Endothelial cell of umbilical vein (primary cell): ENCODE results near the gene KLHL25. TPM values are rescaled to one million over a fixed set of nuclear protein-coding genes. Genes with fewer than 3 reads are reported as not detected.

Experiments used
- BruUV-seq: library from RNA; stranded (reverse); fragments of 400-500 nt; replicated peaks from 2 replicates; lab custom pipeline; 2021; lab: Mats Ljungman, UMichigan
- CTCF ChIA-PET: fragments of 300-600, 350-600 bp; sonication (Branson Sonifier 250); formaldehyde crosslinking; loops from one replicate; lab custom pipeline; 2021; ENCODE audit warnings: antibody characterized with exemption, inconsistent platforms; lab: Charles Lee
- POLR2A ChIA-PET: fragments of 300-600, 350-600 bp; sonication (Branson Sonifier 250); formaldehyde crosslinking; loops from one replicate; lab custom pipeline; 2021; ENCODE audit warnings: antibody characterized with exemption, inconsistent platforms; lab: Charles Lee
- DNase-seq: peaks from one replicate; pipeline ENCODE4 v3.0.0-alpha.2; 2011; ENCODE audit warnings: low read depth, low spot score
- FAIRE-seq: peaks from 2 replicates; lab custom pipeline; 2011; peaks lifted over from hg19 to GRCh38; lab: Jason Lieb, UNC
- H2AFZ ChIP-seq: 2 replicates; pipeline ENCODE4 v1.6.0; 2012; ENCODE audit warnings: low read depth, low read length, control low read depth, inconsistent platforms
- H3K27ac ChIP-seq: 2 replicates; pipeline ENCODE4 v1.5.1; 2011; ENCODE audit warnings: low read depth, mild to moderate bottlenecking, control low read depth, low read length, moderate library complexity; ENCODE audit not compliant: insufficient read depth
- H3K27me3 ChIP-seq, 2 experiments: 2 replicates each; pipeline versions ENCODE4 v1.6.0 to v1.6.1; 2011; ENCODE audit warnings: low read length in 2 of 2, mixed read lengths in 1 of 2; ENCODE audit not compliant: control insufficient read depth in 2 of 2, insufficient read depth in 2 of 2
- H3K36me3 ChIP-seq, 2 experiments: 2 replicates in 1 of 2; 3 replicates in 1 of 2; pipeline ENCODE4 v1.5.1; 2011; ENCODE audit warnings: low read length in 2 of 2, mild to moderate bottlenecking in 1 of 2, moderate library complexity in 1 of 2; ENCODE audit not compliant: control insufficient read depth in 2 of 2, insufficient read depth in 2 of 2; ENCODE audit errors: extremely low read depth in 1 of 2
- H3K4me1 ChIP-seq: 3 replicates; pipeline ENCODE4 v1.5.1; 2011; ENCODE audit warnings: mild to moderate bottlenecking, low read length; ENCODE audit not compliant: control insufficient read depth, insufficient read depth; ENCODE audit errors: extremely low read depth
- H3K4me2 ChIP-seq: 2 replicates; pipeline ENCODE4 v1.6.1; 2011; ENCODE audit warnings: low read length, control low read depth, mixed read lengths; ENCODE audit not compliant: insufficient read depth
- H3K4me3 ChIP-seq, 3 experiments: fragments of 200-600 bp in 1 of 3; sonication (generic), shearing (Covaris generic) in 1 of 3; replicated peaks in 1 of 3; 2 replicates each; pipeline ENCODE4 v1.5.1; 2011 to 2016; ENCODE audit warnings: control low read depth in 3 of 3, low read length in 3 of 3, mild to moderate bottlenecking in 2 of 3, inconsistent platforms in 1 of 3, low read depth in 1 of 3, moderate library complexity in 1 of 3; ENCODE audit not compliant: insufficient read depth in 1 of 3
- H3K79me2 ChIP-seq: 2 replicates; pipeline ENCODE4 v1.6.0; 2012; ENCODE audit warnings: low read length, inconsistent platforms; ENCODE audit not compliant: control insufficient read depth, insufficient read depth
- H3K9ac ChIP-seq: replicated peaks from 2 replicates; pipeline ENCODE3; 2011; ENCODE audit warnings: low read length, control low read depth; ENCODE audit not compliant: insufficient read depth; ENCODE audit errors: extremely low read depth
- H3K9me1 ChIP-seq: replicated peaks from 3 replicates; pipeline ENCODE4 v1.6.0; 2011; ENCODE audit warnings: mild to moderate bottlenecking, low read length; ENCODE audit not compliant: control insufficient read depth, insufficient read depth; ENCODE audit errors: extremely low read depth
- H3K9me3 ChIP-seq: replicated peaks from 2 replicates; pipeline ENCODE4 v1.5.1; 2012; ENCODE audit warnings: low read length, inconsistent platforms; ENCODE audit not compliant: control insufficient read depth, insufficient read depth
- H4K20me1 ChIP-seq: replicated peaks from 2 replicates; pipeline ENCODE3; 2011; ENCODE audit warnings: mild to moderate bottlenecking, low read length; ENCODE audit not compliant: control insufficient read depth, insufficient read depth; ENCODE audit errors: extremely low read depth
- EZH2 ChIP-seq: IDR thresholded peaks from 2 replicates; pipeline ENCODE4 v1.6.1; 2012; ENCODE audit warnings: borderline replicate concordance, low read depth, mild to moderate bottlenecking, moderate library complexity, low read length, inconsistent platforms; ENCODE audit not compliant: severe bottlenecking
- FOS ChIP-seq: IDR thresholded peaks from 2 replicates; pipeline ENCODE4 v1.6.1; 2011; ENCODE audit warnings: mild to moderate bottlenecking, low read length, moderate library complexity, borderline replicate concordance; ENCODE audit not compliant: insufficient read depth
- GATA2 ChIP-seq: IDR thresholded peaks from 2 replicates; pipeline ENCODE4 v1.7.0; 2011; ENCODE audit warnings: low read depth, mild to moderate bottlenecking, moderate library complexity, mixed read lengths, low read length; ENCODE audit not compliant: insufficient read length, insufficient read depth
- JUN ChIP-seq: IDR thresholded peaks from 2 replicates; pipeline ENCODE4 v1.6.1; 2011; ENCODE audit warnings: borderline replicate concordance, low read depth; ENCODE audit not compliant: insufficient read length, insufficient read depth
- MAX ChIP-seq: IDR thresholded peaks from 2 replicates; pipeline ENCODE4 v1.6.1; 2011; ENCODE audit not compliant: insufficient read depth, insufficient read length
- POLR2A ChIP-seq: IDR thresholded peaks from 2 replicates; pipeline ENCODE4 v1.6.1; 2012; ENCODE audit warnings: low read depth, mild to moderate bottlenecking, control low read depth, low read length
- dilution Hi-C: fragments of 300-500 bp; cut with MboI; formaldehyde crosslinking; loops from one replicate; pipeline ENCODE4 v1.15.0; 2019; ENCODE audit warnings: low sequenced_read_pairs; ENCODE audit not compliant: extremely low pct_ligation_motif_present
- intact Hi-C: fragments of 100-400 bp; cut with micrococcal nuclease; formaldehyde crosslinking; loops from one replicate; pipeline ENCODE4 v1.10.0; 2022
- polyA plus RNA-seq, 4 experiments: library from polyadenylated mRNA; depleted of rRNA in 3 of 4; stranded (reverse) in 3 of 4; unstranded in 1 of 4; fragments of >200 nt; gene quantifications; 2 replicates each; pipeline versions ENCODE4 v1.2.1 to v1.2.3, GENCODE V29; 2011 to 2012; ENCODE audit warnings: missing spikeins in 1 of 4
- total RNA-seq: library from RNA; stranded (reverse); gene quantifications from 2 replicates; pipeline ENCODE4 v1.2.3, GENCODE V29; 2021

The KLHL25 gene
- total and polyA plus RNA-seq, 2 donors (not counting 3 experiments of a cell fraction or from before 2014, with no cell fraction given): 5.4 to 6.4 TPM

- Histone ChIP-seq H3K4me2 (no peak overlapping the region), H3K27ac (no peak overlapping the region), H3K79me2 (no peaks in the 10 kb centered on the region), H3K9ac (no peak overlapping the region), H4K20me1 (no peaks in the 10 kb centered on the region), H3K9me1 (no peaks in the 10 kb centered on the region), H2AFZ (no peak overlapping the region), H3K27me3 (no peaks in the 10 kb centered on the region), H3K4me3 (no peak overlapping the region), H3K36me3 (no peaks in the 10 kb centered on the region), H3K4me1 (no peaks in the 10 kb centered on the region), H3K9me3 (no peaks in the 10 kb centered on the region)
- FAIRE-seq (no peak), DNase-seq (no peak)
- dilution Hi-C loops: no loop called here
- POLR2A ChIA-PET: no interaction called here
- intact Hi-C loops: no loop called here
- TF ChIP-seq GATA2 (no peak), MAX (no peak), EZH2 (no peak)
- CTCF ChIA-PET: no interaction called here
- no TSS peak for BruUV-seq
These were observed 17.2 kb downstream of the KLHL25 start for GRCh38 chr15:85777250-85778106.

- Histone ChIP-seq H3K36me3 (no peaks in the 10 kb centered on the region), H3K9me3 (no peaks in the 10 kb centered on the region), H3K27me3 (no peaks in the 10 kb centered on the region), H2AFZ (no peak overlapping the region), H3K9ac (no peak overlapping the region), H3K4me1 (peaks cover 12% of the 10 kb centered on the region), H3K27ac (no peak overlapping the region), H3K4me2 (no peak overlapping the region), H3K4me3 (no peak overlapping the region), H3K79me2 (no peaks in the 10 kb centered on the region), H3K9me1 (no peaks in the 10 kb centered on the region), H4K20me1 (no peaks in the 10 kb centered on the region)
- intact Hi-C loops (no loop called here), dilution Hi-C loops (no loop called here)
- TF ChIP-seq POLR2A (no peak), FOS (no peak), JUN (no peak)
- FAIRE-seq (no peak), DNase-seq (no peak)
- BruUV-seq: no TSS peak
- POLR2A ChIA-PET: no interaction called here
- CTCF ChIA-PET: interaction anchor here (0.8 kb wide), 1 partner anchor 11 kb away, joined by 3 read pairs; no protein-coding TSS in a partner anchor
These were observed 20.8 kb downstream of the KLHL25 start for GRCh38 chr15:85773970-85774369.
